ENCODE measurements around the gene WDR17.

Gene WDR17

GRCh38 chr4:176153124-176153523 is 87.5 kb downstream of the WDR17 start:
- H3K4me3 ChIP-seq (ENCODE audit: low read depth in 1 of 2, low read length in 2 of 2): no peak overlapping the region
- peaks cover 4% of the 10 kb centered on the region for H3K4me1 ChIP-seq (ENCODE audit: insufficient read depth, low read length)
- H3K36me3 ChIP-seq (ENCODE audit: insufficient read depth, low read length): no peaks in the 10 kb centered on the region
- no peak overlapping the region for H3K27ac ChIP-seq (ENCODE audit: low read depth, low read length)
- H3K9ac ChIP-seq (ENCODE audit: low read length): no peak overlapping the region
- no peaks in the 10 kb centered on the region for H3K27me3 ChIP-seq (ENCODE audit: control insufficient read depth in 1 of 2, insufficient read depth in 2 of 2, low read length in 2 of 2)
- no peaks in the 10 kb centered on the region for H3K9me3 ChIP-seq (ENCODE audit: low read length)

GRCh38 chr4:176156656-176157055 is 91.0 kb downstream of the WDR17 start:
- Histone ChIP-seq H3K9me3 (ENCODE audit: low read length) (no peaks in the 10 kb centered on the region), H3K4me3 (ENCODE audit: low read depth in 1 of 2, low read length in 2 of 2) (no peak overlapping the region), H3K36me3 (ENCODE audit: insufficient read depth, low read length) (no peaks in the 10 kb centered on the region), H3K4me1 (ENCODE audit: insufficient read depth, low read length) (no peaks in the 10 kb centered on the region), H3K27ac (ENCODE audit: low read depth, low read length) (no peak overlapping the region), H3K9ac (ENCODE audit: low read length) (no peak overlapping the region), H3K27me3 (ENCODE audit: control insufficient read depth in 1 of 2, insufficient read depth in 2 of 2, low read length in 2 of 2) (no peaks in the 10 kb centered on the region)

- no peak overlapping the region for H3K27ac ChIP-seq (ENCODE audit: low read depth, low read length)
- no peaks in the 10 kb centered on the region for H3K27me3 ChIP-seq (ENCODE audit: control insufficient read depth in 1 of 2, insufficient read depth in 2 of 2, low read length in 2 of 2)
- no peak overlapping the region for H3K4me3 ChIP-seq (ENCODE audit: low read depth in 1 of 2, low read length in 2 of 2)
- H3K9ac ChIP-seq (ENCODE audit: low read length): no peak overlapping the region
- no peaks in the 10 kb centered on the region for H3K9me3 ChIP-seq (ENCODE audit: low read length)
- H3K4me1 ChIP-seq (ENCODE audit: insufficient read depth, low read length): no peaks in the 10 kb centered on the region
- H3K36me3 ChIP-seq (ENCODE audit: insufficient read depth, low read length): no peaks in the 10 kb centered on the region
These were observed 97.4 kb downstream of the WDR17 start for GRCh38 chr4:176163041-176163440.

GRCh38 chr4:176185051-176185450 is 119.4 kb downstream of the WDR17 start:
- H3K9ac ChIP-seq (ENCODE audit: low read length): no peak overlapping the region

GRCh38 chr4:176186067-176186466 is 120.4 kb downstream of the WDR17 start:
- H3K36me3 ChIP-seq (ENCODE audit: insufficient read depth, low read length): no peaks in the 10 kb centered on the region
- no peak overlapping the region for H3K4me3 ChIP-seq (ENCODE audit: low read depth in 1 of 2, low read length in 2 of 2)
- no peak overlapping the region for H3K9ac ChIP-seq (ENCODE audit: low read length)
- no peak overlapping the region for H3K27ac ChIP-seq (ENCODE audit: low read depth, low read length)
- H3K4me1 ChIP-seq (ENCODE audit: insufficient read depth, low read length): peaks cover 33% of the 10 kb centered on the region
- H3K9me3 ChIP-seq (ENCODE audit: low read length): no peaks in the 10 kb centered on the region
- H3K27me3 ChIP-seq (ENCODE audit: control insufficient read depth in 1 of 2, insufficient read depth in 2 of 2, low read length in 2 of 2): no peaks in the 10 kb centered on the region

More at GRCh38 chr4:176185051-176185450, 119.4 kb downstream of the WDR17 start:
- Histone ChIP-seq H3K4me3 (ENCODE audit: low read depth in 1 of 2, low read length in 2 of 2) (no peak overlapping the region), H3K36me3 (ENCODE audit: insufficient read depth, low read length) (no peaks in the 10 kb centered on the region), H3K4me1 (ENCODE audit: insufficient read depth, low read length) (peaks cover 26% of the 10 kb centered on the region), H3K27me3 (ENCODE audit: control insufficient read depth in 1 of 2, insufficient read depth in 2 of 2, low read length in 2 of 2) (no peaks in the 10 kb centered on the region), H3K9me3 (ENCODE audit: low read length) (no peaks in the 10 kb centered on the region), H3K27ac (ENCODE audit: low read depth, low read length) (no peak overlapping the region)

- Histone ChIP-seq H3K9me3 (ENCODE audit: low read length) (no peaks in the 10 kb centered on the region), H3K9ac (ENCODE audit: low read length) (no peak overlapping the region), H3K36me3 (ENCODE audit: insufficient read depth, low read length) (no peaks in the 10 kb centered on the region), H3K27ac (ENCODE audit: low read depth, low read length) (no peak overlapping the region), H3K27me3 (ENCODE audit: control insufficient read depth in 1 of 2, insufficient read depth in 2 of 2, low read length in 2 of 2) (no peaks in the 10 kb centered on the region), H3K4me1 (ENCODE audit: insufficient read depth, low read length) (peaks cover 34% of the 10 kb centered on the region), H3K4me3 (ENCODE audit: low read depth in 1 of 2, low read length in 2 of 2) (no peak overlapping the region)
These were observed 121.2 kb downstream of the WDR17 start for GRCh38 chr4:176186671-176187395.

- Histone ChIP-seq H3K4me3 (ENCODE audit: low read depth in 1 of 2, low read length in 2 of 2) (no peak overlapping the region), H3K9me3 (ENCODE audit: low read length) (no peaks in the 10 kb centered on the region), H3K27ac (ENCODE audit: low read depth, low read length) (no peak overlapping the region), H3K4me1 (ENCODE audit: insufficient read depth, low read length) (peaks cover 42% of the 10 kb centered on the region), H3K9ac (ENCODE audit: low read length) (no peak overlapping the region), H3K36me3 (ENCODE audit: insufficient read depth, low read length) (no peaks in the 10 kb centered on the region), H3K27me3 (ENCODE audit: control insufficient read depth in 1 of 2, insufficient read depth in 2 of 2, low read length in 2 of 2) (no peaks in the 10 kb centered on the region)
These were observed 122.0 kb downstream of the WDR17 start for GRCh38 chr4:176187624-176188023.

GRCh38 chr4:176188654-176189053 is 123.0 kb downstream of the WDR17 start:
- Histone ChIP-seq H3K27me3 (ENCODE audit: control insufficient read depth in 1 of 2, insufficient read depth in 2 of 2, low read length in 2 of 2) (no peaks in the 10 kb centered on the region), H3K9ac (ENCODE audit: low read length) (no peak overlapping the region), H3K9me3 (ENCODE audit: low read length) (no peaks in the 10 kb centered on the region), H3K27ac (ENCODE audit: low read depth, low read length) (no peak overlapping the region), H3K4me3 (ENCODE audit: low read depth in 1 of 2, low read length in 2 of 2) (no peak overlapping the region), H3K4me1 (ENCODE audit: insufficient read depth, low read length) (peaks cover 49% of the 10 kb centered on the region), H3K36me3 (ENCODE audit: insufficient read depth, low read length) (no peaks in the 10 kb centered on the region)

- Histone ChIP-seq H3K27ac (ENCODE audit: low read depth, low read length) (no peak overlapping the region), H3K9ac (ENCODE audit: low read length) (no peak overlapping the region), H3K4me3 (ENCODE audit: low read depth in 1 of 2, low read length in 2 of 2) (no peak overlapping the region)
These were observed 124.5 kb downstream of the WDR17 start for GRCh38 chr4:176189891-176190795.

GRCh38 chr4:176191974-176192373 is 126.3 kb downstream of the WDR17 start:
- H3K27me3 ChIP-seq (ENCODE audit: control insufficient read depth in 1 of 2, insufficient read depth in 2 of 2, low read length in 2 of 2): no peaks in the 10 kb centered on the region
- peaks cover 39% of the 10 kb centered on the region for H3K4me1 ChIP-seq (ENCODE audit: insufficient read depth, low read length)
- H3K36me3 ChIP-seq (ENCODE audit: insufficient read depth, low read length): no peaks in the 10 kb centered on the region
- no peak overlapping the region for H3K9ac ChIP-seq (ENCODE audit: low read length)
- H3K4me3 ChIP-seq (ENCODE audit: low read depth in 1 of 2, low read length in 2 of 2): no peak overlapping the region
- no peaks in the 10 kb centered on the region for H3K9me3 ChIP-seq (ENCODE audit: low read length)
- H3K27ac ChIP-seq (ENCODE audit: low read depth, low read length): no peak overlapping the region

More at GRCh38 chr4:176189891-176190795, 124.5 kb downstream of the WDR17 start:
- no peaks in the 10 kb centered on the region for H3K9me3 ChIP-seq (ENCODE audit: low read length)
- H3K36me3 ChIP-seq (ENCODE audit: insufficient read depth, low read length): no peaks in the 10 kb centered on the region
- H3K27me3 ChIP-seq (ENCODE audit: control insufficient read depth in 1 of 2, insufficient read depth in 2 of 2, low read length in 2 of 2): no peaks in the 10 kb centered on the region
- H3K4me1 ChIP-seq (ENCODE audit: insufficient read depth, low read length): peaks cover 46% of the 10 kb centered on the region

GRCh38 chr4:176193126-176193525 is 127.5 kb downstream of the WDR17 start:
- no peaks in the 10 kb centered on the region for H3K9me3 ChIP-seq (ENCODE audit: low read length)
- H3K4me3 ChIP-seq (ENCODE audit: low read depth in 1 of 2, low read length in 2 of 2): no peak overlapping the region
- H3K9ac ChIP-seq (ENCODE audit: low read length): no peak overlapping the region
- H3K4me1 ChIP-seq (ENCODE audit: insufficient read depth, low read length): peaks cover 30% of the 10 kb centered on the region
- H3K36me3 ChIP-seq (ENCODE audit: insufficient read depth, low read length): no peaks in the 10 kb centered on the region
- H3K27me3 ChIP-seq (ENCODE audit: control insufficient read depth in 1 of 2, insufficient read depth in 2 of 2, low read length in 2 of 2): no peaks in the 10 kb centered on the region
- no peak overlapping the region for H3K27ac ChIP-seq (ENCODE audit: low read depth, low read length)
